Endometrium (tissue), 2 donors: ENCODE data around the gene TTLL12.

Source experiments
- FAIRE-seq: peaks from 2 replicates; lab custom pipeline; 2012; peaks lifted over from hg19 to GRCh38; lab: Jason Lieb, UNC
- donor health status: control.
- donor health status: control.

The TTLL12 gene

DNA sequence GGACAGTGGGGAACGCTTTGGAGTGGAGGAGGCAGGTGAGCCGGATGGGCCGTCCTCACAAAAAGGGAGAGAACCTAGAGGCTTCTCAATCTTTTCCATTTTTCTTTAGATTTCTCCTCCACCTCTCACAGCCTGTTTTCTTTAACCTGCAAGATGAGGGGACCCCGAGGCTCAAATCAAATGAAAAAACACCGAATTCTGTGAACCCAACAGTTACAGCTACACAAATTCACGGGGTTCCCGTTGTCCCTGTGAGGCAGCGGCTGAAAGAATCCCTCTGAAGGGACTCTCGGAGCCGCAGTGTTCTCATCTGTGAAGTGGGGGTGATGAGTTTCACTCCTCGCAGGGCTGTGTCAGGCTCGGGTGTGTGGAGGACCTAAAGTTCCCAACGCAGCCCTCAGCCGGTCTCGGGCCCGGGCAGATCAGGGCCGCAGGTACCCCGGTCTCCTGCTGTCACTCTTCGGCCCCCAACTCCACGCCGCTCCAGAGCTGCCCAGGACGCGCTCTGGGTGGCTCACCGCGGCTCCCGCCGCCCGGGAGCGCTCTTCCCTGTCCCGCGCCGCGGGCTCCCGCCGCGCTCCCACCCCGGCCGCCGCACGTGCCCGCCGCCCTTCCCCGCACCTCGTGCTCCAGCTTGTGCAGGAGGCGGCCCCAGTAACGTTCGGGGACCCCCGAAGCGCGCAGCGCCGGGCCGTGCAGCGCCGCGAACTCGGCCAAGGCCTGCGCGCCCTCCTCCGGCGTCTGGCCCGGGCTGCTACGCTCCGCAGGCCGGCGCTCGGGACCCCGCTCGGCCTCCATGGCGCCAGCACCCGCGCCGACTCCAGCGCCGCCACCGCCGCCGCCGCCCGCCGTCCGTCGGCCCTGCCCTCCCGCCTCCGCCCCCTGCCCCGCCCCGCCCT is at the start of gene TTLL12:
Gene TTLL12, minus strand, starts transcription at position 863 of the 899 bp plus-strand sequence. Its CDS starts 65 bp downstream, at position 798.
- FAIRE-seq, result no peak

DNA sequence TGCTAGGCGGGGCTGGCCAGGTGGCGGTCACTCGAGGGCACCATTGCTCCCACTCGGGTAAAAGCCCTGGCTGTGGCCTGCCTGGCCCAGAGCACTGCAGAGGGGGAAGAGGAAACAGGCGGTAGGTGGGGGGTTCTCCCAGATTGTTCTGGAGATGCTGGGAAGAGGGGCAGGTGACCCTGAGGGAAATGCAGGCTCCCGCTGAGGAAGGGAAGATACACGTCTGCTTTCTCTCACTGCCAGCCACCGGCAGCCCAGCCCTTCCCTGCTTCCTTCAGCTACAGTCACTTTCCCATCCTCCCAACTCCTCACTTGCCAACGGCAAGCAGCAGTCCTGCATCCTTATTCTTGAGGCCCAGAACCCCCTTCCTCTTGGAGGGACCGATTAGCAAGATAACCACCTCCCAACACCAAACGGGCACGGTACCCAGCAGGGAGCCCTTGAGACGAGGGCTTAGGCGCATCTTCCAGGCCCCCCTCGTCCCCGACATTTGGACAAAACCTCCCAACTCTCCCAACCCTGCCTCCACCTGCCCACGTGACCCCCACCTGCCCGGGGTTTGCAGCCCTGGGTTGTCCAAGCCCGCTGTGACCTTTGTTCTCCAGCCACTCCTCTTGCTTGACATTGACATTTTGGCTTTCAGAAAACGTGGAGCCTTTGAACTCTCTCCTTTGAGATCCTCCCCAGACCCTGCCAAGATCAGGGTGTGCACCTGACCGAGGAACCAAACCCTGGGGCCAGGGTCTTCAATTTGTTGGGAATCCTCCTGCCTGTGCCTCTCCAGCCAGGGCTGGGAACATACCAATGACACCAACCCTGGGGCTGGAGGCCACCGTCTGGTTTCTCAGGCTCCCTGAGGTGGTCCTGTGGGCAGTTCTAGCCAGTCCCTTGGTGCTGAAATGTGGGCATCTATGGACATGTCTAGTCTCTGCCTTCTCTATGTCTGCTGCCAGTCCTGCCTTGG is 48.8 kb upstream of the TTLL12 start:
- no peak for FAIRE-seq

DNA sequence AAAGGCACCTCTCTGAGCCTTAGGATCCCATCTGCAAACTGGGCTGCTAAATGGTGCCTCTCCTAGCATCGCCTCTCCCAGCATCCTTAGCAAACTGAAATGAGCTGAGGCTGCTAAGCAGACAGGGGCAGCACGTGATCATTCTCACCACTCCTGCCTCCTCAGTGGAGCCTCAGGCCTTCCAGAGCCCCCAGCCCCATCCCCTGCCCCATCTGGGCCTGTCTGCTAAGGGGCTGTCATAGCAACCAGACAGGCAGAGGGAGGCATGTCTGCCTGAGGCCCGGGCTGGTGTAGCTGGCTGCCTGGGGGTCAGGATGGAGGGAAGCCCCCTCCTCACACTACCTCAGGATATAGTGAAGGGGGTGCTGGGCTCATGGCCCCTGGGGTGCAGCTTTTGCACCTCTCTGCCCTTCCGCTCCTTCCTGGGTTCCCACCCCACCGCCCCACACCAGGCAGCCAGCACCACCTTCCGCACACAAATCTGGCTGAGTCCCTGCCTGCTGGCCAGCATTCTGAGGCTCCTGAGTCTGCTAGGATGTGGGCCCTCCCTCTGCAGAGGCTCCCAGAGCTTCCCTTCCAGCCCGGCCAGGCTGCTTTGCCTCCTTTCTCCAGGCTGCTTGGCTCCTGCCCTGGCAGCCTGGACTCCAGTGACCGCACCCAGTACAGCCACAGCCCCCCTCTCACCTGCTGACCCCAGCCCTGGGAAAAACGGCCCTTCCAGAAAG is 47.5 kb upstream of the TTLL12 start:
- no peak for FAIRE-seq

DNA sequence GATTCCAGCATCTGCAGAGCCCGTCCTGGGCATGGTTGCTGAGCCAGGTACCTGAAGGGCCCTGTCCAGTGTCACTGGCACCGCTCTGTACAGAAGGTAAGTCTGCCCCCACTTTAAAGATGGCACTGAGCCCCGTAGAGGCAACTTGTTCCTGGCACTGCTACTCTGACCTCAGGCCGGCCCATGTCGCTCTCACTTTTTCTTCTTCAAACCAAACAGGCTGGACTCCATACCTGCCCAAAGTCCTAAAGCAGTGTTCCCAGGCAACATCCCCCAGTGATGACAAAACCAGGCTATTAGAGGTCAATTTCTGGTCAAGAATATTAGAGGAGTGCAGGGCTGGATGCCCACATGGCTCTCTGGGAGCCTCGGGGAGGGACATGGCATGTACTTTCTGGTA is 46.6 kb upstream of the TTLL12 start:
- no peak for FAIRE-seq

DNA sequence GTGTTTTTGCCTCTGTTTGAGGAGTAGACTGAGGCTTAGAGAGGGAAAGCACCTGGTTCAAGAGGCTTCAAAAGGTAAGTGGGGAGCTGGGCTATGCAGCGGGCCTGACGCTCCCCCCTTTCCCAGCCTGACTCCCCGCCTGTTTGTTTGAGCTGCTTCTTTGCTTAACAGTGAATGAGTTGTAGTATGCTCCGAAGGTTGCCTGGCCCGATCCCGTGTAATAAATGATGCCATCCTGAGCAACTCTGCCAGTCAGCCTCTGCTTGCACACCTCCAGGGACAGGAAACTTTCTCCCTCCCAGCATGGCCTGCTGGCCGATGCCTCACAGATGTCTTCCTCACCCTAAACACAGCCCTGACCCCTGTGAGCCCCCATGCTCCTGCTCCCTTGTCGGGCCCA is 45.5 kb upstream of the TTLL12 start:
- no peak for FAIRE-seq

DNA sequence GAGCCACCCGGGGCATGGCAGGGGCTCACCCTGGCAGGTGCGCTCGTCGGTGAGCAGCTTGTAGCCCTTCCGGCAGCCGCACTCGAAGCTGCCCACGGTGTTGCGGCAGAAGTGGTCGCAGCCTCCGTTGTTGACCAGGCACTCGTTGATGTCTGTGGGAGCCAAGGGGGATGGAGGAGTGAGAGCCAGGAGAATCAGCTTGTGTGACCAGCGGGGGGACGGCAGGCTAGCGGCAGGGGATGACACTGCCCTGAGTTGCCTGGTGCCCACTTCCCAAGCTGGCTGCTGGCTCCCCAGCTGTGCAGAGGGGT is 44.7 kb upstream of the TTLL12 start:
- no peak for FAIRE-seq

DNA sequence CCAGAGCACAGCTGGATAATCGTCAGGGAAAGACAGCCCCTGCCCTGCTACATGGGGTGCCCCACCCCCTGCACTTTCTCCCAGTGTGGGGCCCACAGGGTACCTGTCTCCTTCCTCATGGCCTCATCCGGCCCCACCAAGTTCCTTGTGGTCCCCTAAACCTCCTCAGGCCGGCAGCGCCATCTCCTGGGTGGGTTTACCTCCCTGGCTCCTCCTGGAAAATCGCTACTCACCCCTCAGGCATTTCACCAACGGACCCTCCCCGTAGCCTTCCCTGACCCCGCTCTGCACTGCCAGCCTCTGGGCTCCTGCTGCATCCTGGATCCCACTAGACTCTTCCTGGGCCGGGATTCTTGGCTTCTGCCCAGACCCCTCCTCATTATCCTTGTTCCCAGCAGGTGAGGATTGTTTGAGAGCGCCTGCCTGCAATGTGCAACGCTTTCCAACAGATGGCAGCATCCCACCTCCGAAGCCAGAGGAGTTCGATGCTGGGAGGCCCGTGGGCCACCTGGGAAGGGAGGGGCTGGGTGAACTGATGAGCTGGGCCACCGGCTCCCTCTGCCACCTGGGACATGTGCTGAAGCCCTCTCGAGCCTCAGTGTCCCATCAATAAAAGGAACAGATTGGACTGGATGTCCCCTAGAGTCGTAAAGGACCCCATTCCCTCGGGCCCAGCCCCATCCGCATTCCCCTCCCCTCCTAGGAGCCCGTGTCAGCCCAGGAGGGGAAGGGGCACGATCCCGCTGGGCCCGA is 44.2 kb upstream of the TTLL12 start:
- no peak for FAIRE-seq

DNA sequence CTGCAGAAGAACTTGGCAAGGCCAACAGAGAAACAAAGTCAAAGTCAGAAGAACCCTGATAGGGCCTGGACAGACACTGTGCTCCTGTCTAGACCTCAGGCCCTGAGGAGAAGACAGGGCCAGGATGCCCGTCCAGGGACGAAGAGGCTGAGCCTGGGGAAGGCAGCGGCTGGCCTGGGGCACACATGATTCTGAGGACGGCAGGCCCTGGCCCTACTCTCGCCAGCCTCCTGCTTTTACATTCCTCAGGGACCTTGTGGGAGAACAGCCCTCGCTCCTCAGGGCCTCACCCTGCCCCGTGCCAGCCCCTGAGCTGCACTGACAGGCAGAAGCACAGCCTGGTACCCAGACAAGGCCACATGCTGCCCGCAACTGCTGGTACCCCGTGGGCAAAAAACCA is 43.6 kb upstream of the TTLL12 start:
- no peak for FAIRE-seq

DNA sequence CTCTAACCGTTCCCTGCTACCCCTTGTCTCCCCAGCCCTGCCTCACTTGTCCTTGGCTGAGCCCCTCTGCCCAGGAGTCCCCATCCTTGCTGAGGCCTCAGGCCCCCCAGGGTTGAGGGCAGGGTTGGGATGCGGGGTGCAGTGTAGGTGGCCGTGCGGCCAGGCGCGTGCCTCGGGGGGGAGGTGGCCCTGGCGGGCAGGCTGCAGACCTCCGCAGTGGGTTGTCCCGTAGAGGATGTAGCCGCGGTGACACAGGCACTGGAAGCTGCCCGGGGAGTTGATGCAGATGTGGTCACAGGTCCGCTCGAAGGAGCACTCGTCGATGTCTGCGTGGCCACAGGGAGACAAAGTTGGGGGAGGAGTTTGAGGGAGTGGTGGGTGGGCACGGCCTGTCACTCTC is 41.9 kb upstream of the TTLL12 start:
- FAIRE-seq, result no peak

DNA sequence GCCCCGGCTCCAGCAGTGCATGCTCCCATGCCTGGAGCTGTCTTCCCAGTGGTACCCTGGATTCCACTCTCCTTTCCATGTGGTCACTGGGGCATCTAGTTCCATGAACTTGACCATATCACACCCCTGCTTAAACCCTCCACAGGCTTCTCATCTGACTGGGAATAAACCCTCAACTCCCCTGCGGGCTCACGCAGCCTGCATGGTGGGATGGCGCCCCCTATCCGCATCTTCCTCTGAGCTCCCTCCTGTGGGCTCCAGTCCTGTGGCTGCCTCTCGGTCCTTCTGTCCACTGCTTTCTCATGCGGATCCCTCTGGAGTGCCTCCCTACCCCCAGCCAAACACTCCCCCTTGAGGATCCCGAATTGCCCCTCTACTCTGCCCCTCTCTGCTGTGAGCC is 41.4 kb upstream of the TTLL12 start:
- no peak for FAIRE-seq

DNA sequence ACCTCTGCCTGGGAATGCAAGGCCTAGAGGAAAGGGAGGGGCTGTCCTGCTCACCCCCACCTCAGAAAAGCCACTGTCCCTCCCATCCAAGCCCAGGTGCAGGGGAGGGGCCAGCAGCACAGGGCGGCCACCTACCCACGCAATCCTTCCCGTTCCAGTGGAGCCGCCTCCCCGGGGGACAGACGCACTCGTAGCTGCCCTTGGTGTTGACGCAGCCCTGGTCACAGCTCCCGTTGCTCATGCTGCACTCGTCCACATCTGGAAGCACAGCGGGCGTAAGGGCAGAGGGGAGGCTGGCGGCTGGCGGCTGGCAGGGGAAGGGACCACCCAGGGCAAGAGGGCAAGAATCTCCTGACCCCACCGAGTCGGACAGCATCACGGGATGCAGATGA is 40.3 kb upstream of the TTLL12 start:
- FAIRE-seq, result no peak

DNA sequence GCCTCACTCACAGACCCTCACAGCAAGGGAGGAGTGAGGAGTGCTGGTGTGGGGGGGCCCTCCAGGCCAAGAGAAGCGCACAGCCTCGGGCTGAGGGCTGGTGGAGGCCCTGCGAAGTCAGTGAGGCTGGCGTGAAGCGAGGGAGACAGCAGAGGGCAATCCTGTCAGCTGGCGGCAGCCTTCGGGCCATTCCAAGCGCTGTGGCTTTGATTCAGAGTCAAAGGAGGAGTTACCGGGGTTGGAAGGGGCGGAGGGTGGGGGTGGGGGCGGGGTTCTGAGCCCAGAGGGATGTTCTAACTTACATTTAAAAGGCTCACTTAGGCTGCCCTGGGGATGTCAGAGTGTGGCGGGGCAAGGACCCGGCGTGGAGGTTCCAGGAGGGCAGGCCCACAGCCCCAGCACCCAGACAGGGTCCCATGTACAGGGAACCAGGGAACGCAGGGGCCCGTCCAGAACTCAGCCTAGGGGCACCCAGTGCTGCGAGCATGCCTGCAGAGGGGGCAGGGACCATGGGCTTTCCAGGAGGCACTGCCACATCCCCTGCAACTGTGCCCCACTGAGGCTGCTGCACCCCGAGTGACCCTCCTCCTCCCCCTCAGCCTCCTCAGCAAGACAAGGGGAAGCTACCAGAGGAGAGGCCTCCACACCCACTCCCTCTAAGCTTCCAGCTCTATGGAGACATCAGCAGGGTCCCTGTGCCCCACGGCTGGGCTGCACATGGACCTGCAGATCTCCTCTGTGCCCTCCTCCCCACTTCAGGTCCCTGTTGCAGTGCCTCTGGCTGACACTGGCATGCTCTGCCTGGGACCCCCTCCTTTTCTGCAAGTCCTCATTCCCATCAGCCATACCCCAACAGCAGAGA is 39.7 kb upstream of the TTLL12 start:
- no peak for FAIRE-seq

DNA sequence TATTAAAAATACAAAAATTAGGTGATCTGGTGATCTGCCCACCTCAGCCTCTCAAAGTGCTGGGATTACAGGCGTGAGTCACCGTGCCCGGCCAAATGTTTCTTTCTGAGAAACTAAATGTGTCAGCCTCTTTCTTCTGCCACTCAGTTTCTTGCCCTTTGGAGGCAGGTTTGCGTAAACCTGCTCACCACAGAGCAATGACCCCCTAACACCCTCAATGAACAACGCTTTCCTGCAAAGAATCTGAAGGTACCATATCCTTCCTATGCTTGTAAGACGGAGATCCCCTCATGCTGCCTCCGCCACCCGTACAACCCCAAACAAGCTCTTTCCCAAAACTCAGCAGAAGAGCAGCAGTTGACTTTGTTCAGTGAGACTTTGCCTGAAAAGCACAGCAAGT is 38.7 kb upstream of the TTLL12 start:
- FAIRE-seq, result no peak

DNA sequence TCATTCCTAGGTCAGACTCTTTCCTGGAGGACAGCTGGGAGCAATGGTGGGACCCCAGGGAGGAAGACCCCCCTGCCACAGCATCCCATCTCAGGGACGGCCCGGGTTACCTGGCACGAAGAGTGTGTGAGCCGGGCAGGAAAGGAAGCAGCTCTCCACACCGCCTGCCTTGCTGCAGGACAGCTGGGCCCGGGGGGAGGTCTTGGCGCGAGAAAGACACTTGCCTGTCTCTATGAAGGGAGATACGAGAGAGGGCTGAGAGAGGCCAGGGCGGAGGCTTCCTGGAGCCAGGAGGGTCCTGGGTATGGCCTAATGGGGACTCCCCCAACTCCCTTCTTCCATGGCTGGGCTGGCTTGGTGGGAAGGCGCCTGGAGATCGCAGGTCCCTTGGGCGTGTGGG is 36.1 kb upstream of the TTLL12 start:
- FAIRE-seq, result no peak

DNA sequence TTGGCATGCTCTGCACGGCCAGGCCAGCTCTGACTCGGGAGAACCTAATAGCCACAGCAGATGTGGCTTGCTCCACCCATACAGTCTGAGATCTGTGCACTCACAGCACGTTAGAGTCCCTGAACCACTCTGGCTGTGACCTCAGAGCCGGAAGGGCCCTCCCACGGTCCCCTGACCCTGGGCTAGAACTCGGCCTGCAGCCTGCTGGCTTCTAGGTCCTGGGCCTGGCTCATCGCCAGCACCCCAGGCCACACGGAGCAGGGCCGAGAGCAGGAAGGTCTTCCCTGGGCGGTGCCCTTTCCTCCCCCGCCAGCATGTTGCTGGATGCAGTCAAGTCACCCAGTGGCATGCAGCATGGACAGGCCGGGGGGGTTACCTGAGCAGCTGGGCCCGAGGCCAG is 35.3 kb upstream of the TTLL12 start:
- no peak for FAIRE-seq

DNA sequence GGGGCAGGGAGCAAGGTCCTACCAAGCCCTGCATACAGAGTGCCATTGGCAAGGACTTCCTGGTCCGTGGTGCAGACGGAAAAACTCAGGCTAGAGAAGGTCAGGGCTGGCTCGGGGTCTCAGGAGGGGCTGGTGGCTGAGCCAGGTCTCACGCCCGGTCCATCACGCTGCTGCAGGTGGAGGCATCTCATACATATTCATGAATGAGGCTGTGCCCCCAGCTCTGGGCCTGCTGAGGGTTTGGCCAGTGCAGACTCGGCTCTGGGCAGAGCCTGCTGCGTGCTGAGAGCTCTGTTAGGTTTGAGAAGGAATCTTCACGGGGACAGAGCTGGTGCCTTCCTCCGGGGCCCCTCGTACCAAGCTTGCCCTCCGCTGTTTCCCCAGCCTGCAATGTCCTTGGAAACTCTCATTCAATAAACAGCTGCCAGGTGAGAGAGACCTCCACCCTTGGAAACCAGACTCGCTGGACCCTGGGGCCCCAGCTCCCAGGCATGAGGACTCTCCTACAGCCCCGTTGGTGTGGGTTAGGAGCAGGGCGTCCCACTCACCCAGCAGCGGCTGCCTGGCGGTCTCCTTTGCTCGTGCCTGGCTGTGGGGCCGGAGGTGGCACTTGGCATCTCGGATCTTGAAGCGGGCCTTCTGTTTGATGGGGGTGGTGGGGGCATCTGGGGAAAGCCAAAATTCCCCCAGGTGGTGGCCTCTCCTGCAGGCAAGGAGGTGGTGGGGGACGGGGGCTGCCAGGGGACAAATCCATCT is 33.9 kb upstream of the TTLL12 start:
- FAIRE-seq, result no peak

DNA sequence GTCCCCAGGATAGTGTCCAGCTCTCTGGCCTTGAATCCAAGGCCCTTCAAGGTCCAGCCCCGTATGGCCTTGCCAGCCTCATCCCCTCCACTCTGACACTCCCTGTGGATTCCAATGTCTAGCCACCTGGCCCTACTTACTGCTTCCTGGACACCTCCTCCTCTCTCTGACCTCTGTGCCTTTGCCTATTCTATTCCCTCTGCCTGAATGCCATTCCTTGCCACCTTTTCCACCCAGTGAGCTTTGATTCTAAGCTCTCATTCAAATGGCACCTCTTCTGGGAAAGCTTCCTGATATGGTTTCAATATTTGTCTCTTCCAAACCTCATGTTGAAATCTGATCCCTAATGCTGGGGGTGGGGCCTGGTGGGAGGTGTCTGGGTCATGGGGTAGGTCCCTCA is 31.9 kb upstream of the TTLL12 start:
- FAIRE-seq, result no peak

DNA sequence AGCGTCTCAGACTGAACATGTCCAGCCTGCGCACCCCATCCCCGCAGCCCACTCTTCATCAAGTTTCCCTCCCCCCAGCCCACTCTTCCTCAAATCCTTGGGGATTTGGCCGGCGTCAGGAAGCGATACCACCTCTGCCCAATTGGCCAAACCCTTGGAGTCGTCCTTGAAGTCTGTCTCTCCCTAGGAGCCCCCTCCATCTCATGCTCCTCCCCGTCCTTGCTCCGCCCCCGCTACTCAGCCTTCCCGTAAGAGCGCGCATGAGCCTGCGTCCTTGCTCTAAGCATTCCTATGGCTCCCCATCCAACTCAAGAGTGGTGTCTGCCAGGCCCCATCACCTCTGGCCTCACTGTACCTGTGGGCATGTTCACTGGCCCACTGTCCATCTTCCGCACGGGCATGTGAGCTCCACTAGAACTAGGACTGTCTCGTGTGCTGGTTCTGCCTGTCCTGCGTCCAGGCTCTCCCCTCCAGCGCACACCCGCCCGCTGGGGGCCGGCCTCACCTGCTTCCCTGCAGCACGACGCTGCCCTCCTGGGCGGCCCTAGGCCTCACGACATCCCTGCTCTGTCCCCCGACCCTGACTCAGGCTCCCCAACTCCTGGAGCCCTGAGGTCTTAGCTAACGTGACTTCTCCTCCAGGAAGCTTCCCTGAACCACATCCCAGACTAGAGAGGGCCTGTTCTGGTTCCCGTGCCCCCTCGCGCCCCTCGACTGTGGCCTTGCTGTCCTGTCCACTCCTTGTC is 30.5 kb upstream of the TTLL12 start:
- no peak for FAIRE-seq

DNA sequence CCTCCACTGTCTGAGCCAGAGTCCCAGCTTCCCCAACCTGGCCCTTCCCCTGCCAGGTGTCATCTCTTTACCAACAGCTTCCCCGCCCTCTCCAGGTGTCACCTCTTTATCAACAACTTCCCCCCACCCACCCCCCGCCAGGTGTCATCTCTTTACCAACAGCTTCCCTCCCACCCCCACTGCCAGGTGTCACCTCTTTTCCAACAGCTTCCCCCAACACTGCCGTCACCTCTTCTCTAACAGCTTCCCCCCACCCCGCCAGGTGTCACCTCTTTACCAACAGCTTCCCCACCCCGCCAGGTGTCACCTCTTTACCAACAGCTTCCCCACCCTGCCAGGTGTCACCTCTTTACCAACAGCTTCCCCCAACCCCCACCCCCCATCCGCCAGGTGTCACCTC is 29.8 kb upstream of the TTLL12 start:
- FAIRE-seq, result no peak
